HEK293 (cell line): ENCODE results near the gene PRKCD.
A peak's percentile ranks its signal among the peaks of the same experiment; 100 is the strongest.

Experiments
- CTCF ChIA-PET: fragments of 350-600 bp; formaldehyde crosslinking; extraction: SDS; loops from one replicate; lab custom pipeline; 2021; ENCODE audit warnings: antibody characterized with exemption; lab: Yijun Ruan, JAX
- POLR2A ChIA-PET: fragments of 300-600 bp; formaldehyde crosslinking; extraction: SDS; loops from one replicate; lab custom pipeline; 2020; ENCODE audit warnings: antibody characterized with exemption, inconsistent platforms; lab: Yijun Ruan, JAX
- H3K27ac ChIP-seq: fragments of 200-500 bp; sonication (Bioruptor generic); 2 replicates; pipeline ENCODE4 v1.5.1; 2014; ENCODE audit warnings: low read depth, low read length, control low read depth, inconsistent platforms; ENCODE audit errors: extremely low read depth
- H3K36me3 ChIP-seq, 2 experiments: fragments of 200-500 bp in 1 of 2; sonication (Bioruptor generic) in 1 of 2; 1 replicate in 1 of 2; 2 replicates in 1 of 2; pipeline ENCODE4 v1.5.1; 2014 to 2017; ENCODE audit warnings: inconsistent platforms in 2 of 2, low read length in 2 of 2; ENCODE audit not compliant: control insufficient read depth in 2 of 2, insufficient read depth in 1 of 2
- H3K4me1 ChIP-seq: fragments of 200-500 bp; sonication (Bioruptor generic); 2 replicates; pipeline ENCODE4 v1.5.1; 2014; ENCODE audit warnings: mild to moderate bottlenecking, low read length, inconsistent platforms; ENCODE audit not compliant: control insufficient read depth, insufficient read depth
- H3K4me3 ChIP-seq: 2 replicates; pipeline ENCODE4 v1.5.1; 2011; ENCODE audit warnings: low read depth, mild to moderate bottlenecking, control low read depth, low read length, moderate library complexity
- H3K9me3 ChIP-seq: fragments of 200-500 bp; sonication (Bioruptor generic); 2 replicates; pipeline ENCODE4 v1.5.1; 2014; ENCODE audit warnings: low read depth, low read length, inconsistent platforms; ENCODE audit not compliant: control insufficient read depth, insufficient read depth
- CTCF ChIP-seq: fragments of 450-650 bp; formaldehyde crosslinking; IDR thresholded peaks from 2 replicates; pipeline ENCODE4 v1.5.1; 2016; ENCODE audit warnings: missing biosample characterization, missing genetic modification characterization
- EGR2 ChIP-seq: fragments of 450-650 bp; formaldehyde crosslinking; IDR thresholded peaks from 2 replicates; pipeline ENCODE4 v1.5.1; 2016; ENCODE audit warnings: low read depth, missing biosample characterization, missing genetic modification characterization
- GLIS1 ChIP-seq: fragments of 450-650 bp; formaldehyde crosslinking; IDR thresholded peaks from 2 replicates; pipeline ENCODE4 v1.5.1; 2016; ENCODE audit warnings: missing biosample characterization, missing genetic modification characterization
- OSR2 ChIP-seq: fragments of 450-650 bp; formaldehyde crosslinking; IDR thresholded peaks from 2 replicates; pipeline ENCODE4 v1.5.1; 2016; ENCODE audit warnings: missing biosample characterization, missing genetic modification characterization
- RBAK ChIP-seq: fragments of 450-650 bp; formaldehyde crosslinking; IDR thresholded peaks from 2 replicates; pipeline ENCODE4 v1.5.1; 2016; ENCODE audit warnings: missing biosample characterization, missing genetic modification characterization
- ZBTB10 ChIP-seq: fragments of 450-650 bp; formaldehyde crosslinking; IDR thresholded peaks from 2 replicates; pipeline ENCODE4 v1.5.1; 2016; ENCODE audit warnings: missing biosample characterization, missing genetic modification characterization
- ZBTB17 ChIP-seq: fragments of 450-650 bp; formaldehyde crosslinking; IDR thresholded peaks from 2 replicates; pipeline ENCODE4 v1.5.1; 2016; ENCODE audit warnings: missing biosample characterization, missing genetic modification characterization
- ZNF121 ChIP-seq: fragments of 450-650 bp; formaldehyde crosslinking; IDR thresholded peaks from 2 replicates; pipeline ENCODE4 v1.5.1; 2016; ENCODE audit warnings: missing biosample characterization, missing genetic modification characterization
- ZNF174 ChIP-seq: fragments of 450-650 bp; formaldehyde crosslinking; IDR thresholded peaks from 2 replicates; pipeline ENCODE4 v1.5.0; 2017; ENCODE audit warnings: missing biosample characterization, mild to moderate bottlenecking, missing genetic modification characterization
- ZNF223 ChIP-seq: fragments of 450-650 bp; formaldehyde crosslinking; IDR thresholded peaks from 2 replicates; pipeline ENCODE4 v1.5.1; 2016; ENCODE audit warnings: missing biosample characterization, missing genetic modification characterization
- ZNF391 ChIP-seq: fragments of 450-650 bp; formaldehyde crosslinking; IDR thresholded peaks from 2 replicates; pipeline ENCODE4 v1.5.1; 2016; ENCODE audit warnings: low read depth, missing biosample characterization, missing genetic modification characterization, borderline replicate concordance
- ZNF416 ChIP-seq: fragments of 450-650 bp; formaldehyde crosslinking; IDR thresholded peaks from 2 replicates; pipeline ENCODE4 v1.5.1; 2016; ENCODE audit warnings: missing biosample characterization, missing genetic modification characterization
- ZNF488 ChIP-seq: fragments of 450-650 bp; formaldehyde crosslinking; IDR thresholded peaks from 2 replicates; pipeline ENCODE4 v1.5.1; 2016; ENCODE audit warnings: missing biosample characterization, missing genetic modification characterization
- ZNF518A ChIP-seq: fragments of 450-650 bp; formaldehyde crosslinking; conservative IDR thresholded peaks from 2 replicates; pipeline ENCODE4 v1.5.1; 2016; ENCODE audit warnings: low read depth, missing biosample characterization, missing genetic modification characterization
- ZNF560 ChIP-seq: fragments of 450-650 bp; formaldehyde crosslinking; IDR thresholded peaks from 2 replicates; pipeline ENCODE4 v1.5.1; 2017; ENCODE audit warnings: missing biosample characterization, missing genetic modification characterization, borderline replicate concordance
- ZNF626 ChIP-seq: fragments of 450-650 bp; sonication (Bioruptor Pico); formaldehyde crosslinking; IDR thresholded peaks from 2 replicates; pipeline ENCODE4 v1.5.1; 2018; ENCODE audit warnings: missing biosample characterization, missing genetic modification characterization, inconsistent platforms
- ZNF654 ChIP-seq: fragments of 450-650 bp; formaldehyde crosslinking; IDR thresholded peaks from 2 replicates; pipeline ENCODE4 v1.5.1; 2016; ENCODE audit warnings: low read depth, missing biosample characterization, missing genetic modification characterization
- ZNF76 ChIP-seq: fragments of 450-650 bp; formaldehyde crosslinking; IDR thresholded peaks from 2 replicates; pipeline ENCODE4; 2016; ENCODE audit warnings: low read depth, missing biosample characterization, missing genetic modification characterization, borderline replicate concordance
- ZSCAN30 ChIP-seq: fragments of 450-650 bp; IDR thresholded peaks from 2 replicates; pipeline ENCODE4 v1.5.1; 2018; ENCODE audit warnings: missing biosample characterization, mild to moderate bottlenecking, missing genetic modification characterization, moderate library complexity
- TF ChIP-seq, protein P1 (sequence below): fragments of 450-650 bp; IDR thresholded peaks from 2 replicates; pipeline ENCODE4 v1.5.1; 2018; ENCODE audit warnings: missing biosample characterization, mild to moderate bottlenecking, missing genetic modification characterization

The PRKCD gene

DNA sequence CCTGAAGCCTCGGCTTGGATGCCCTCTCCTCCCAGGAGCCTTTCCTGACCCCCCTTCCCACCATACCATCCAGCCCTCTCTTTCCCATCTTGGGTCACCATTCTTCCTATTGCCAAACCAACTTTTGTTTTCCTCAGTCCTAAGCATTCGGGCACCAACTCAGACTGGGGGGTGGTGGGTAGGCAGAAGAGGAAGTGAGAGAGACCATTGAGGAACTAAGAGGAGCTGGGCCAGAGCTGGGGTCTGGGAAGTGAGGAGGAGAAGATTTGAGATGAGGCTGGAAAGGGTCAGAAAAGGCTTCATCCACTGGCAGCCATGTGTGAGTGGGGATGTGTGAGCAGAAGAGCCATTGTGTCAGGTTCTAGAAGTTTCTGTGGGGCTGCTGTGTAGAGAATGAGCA, 57.1 kb downstream of the PRKCD start (continued):
- no peak for TF ChIP-seq ZBTB10 (tag by site-specific recombination)

GRCh38 chr3:53219895-53220483, 59.0 kb downstream of the PRKCD start:
- Histone ChIP-seq H3K4me1 (no peaks in the 10 kb centered on the region), H3K4me3 (no peak overlapping the region), H3K9me3 (no peaks in the 10 kb centered on the region), H3K27ac (no peak overlapping the region)
- CTCF ChIA-PET = interaction anchor here (0.6 to 1.5 kb wide), 18 partner anchors 9 to 890 kb away, joined by 3 to 7 read pairs (median 4); no protein-coding TSS in a partner anchor
- TF ChIP-seq GLIS1 (tag by site-specific recombination) = 0 out of 2 replicates have a peak, but pooled peaks have one; percentile 20
- no peak for TF ChIP-seq RBAK (tag by site-specific recombination)
- no peak for TF ChIP-seq ZNF223 (tag by site-specific recombination)
- 0 out of 2 replicates have a peak, but pooled peaks have one; percentile 11 for TF ChIP-seq ZNF76 (tag by site-specific recombination)
- TF ChIP-seq ZNF654 (tag by site-specific recombination) = peak; percentile 59
- TF ChIP-seq EGR2 (tag by site-specific recombination) = no peak
- TF ChIP-seq ZSCAN30 = 0 out of 2 replicates have a peak, but pooled peaks have one; percentile 40
- TF ChIP-seq ZNF391 (tag by site-specific recombination) = 0 out of 2 replicates have a peak, but pooled peaks have one; percentile 26
- TF ChIP-seq ZNF560 = no peak
- no peak for TF ChIP-seq ZNF174 (tag by site-specific recombination)
- TF ChIP-seq ZBTB17 = peak; percentile 54
- TF ChIP-seq, protein P1, sequence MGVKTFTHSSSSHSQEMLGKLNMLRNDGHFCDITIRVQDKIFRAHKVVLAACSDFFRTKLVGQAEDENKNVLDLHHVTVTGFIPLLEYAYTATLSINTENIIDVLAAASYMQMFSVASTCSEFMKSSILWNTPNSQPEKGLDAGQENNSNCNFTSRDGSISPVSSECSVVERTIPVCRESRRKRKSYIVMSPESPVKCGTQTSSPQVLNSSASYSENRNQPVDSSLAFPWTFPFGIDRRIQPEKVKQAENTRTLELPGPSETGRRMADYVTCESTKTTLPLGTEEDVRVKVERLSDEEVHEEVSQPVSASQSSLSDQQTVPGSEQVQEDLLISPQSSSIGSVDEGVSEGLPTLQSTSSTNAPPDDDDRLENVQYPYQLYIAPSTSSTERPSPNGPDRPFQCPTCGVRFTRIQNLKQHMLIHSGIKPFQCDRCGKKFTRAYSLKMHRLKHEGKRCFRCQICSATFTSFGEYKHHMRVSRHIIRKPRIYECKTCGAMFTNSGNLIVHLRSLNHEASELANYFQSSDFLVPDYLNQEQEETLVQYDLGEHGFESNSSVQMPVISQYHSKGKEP = peak; percentile 24; the same call in 1 of the 2 replicates
- peak; percentile 79 for TF ChIP-seq CTCF (tag by site-specific recombination)
- TF ChIP-seq, all 188 proteins: peak for 8
- POLR2A ChIA-PET = no interaction called here
- H3K36me3 ChIP-seq = peaks cover 0 to 31% of the 10 kb centered on the region in 2 experiments; a peak in 1 of 3 replicates

- H3K27ac ChIP-seq = no peak overlapping the region
- CTCF ChIA-PET = no interaction called here
These were observed 60.3 kb downstream of the PRKCD start for GRCh38 chr3:53221345-53221744.

More at GRCh38 chr3:53221345-53221744, 60.3 kb downstream of the PRKCD start:
- POLR2A ChIA-PET = no interaction called here
- Histone ChIP-seq H3K36me3 (peaks cover 0 to 45% of the 10 kb centered on the region in 2 experiments; a peak in 1 of 3 replicates), H3K4me1 (no peaks in the 10 kb centered on the region), H3K9me3 (no peaks in the 10 kb centered on the region), H3K4me3 (no peak overlapping the region)
- TF ChIP-seq ZNF488 (tag by site-specific recombination) = no peak
- peak; percentile 43; the same call in 1 of the 2 replicates for TF ChIP-seq ZNF121 (tag by site-specific recombination)
- no peak for TF ChIP-seq GLIS1 (tag by site-specific recombination)
- no peak for TF ChIP-seq ZNF518A (tag by site-specific recombination)
- no peak for TF ChIP-seq ZNF626 (tag by site-specific recombination)
- TF ChIP-seq OSR2 (tag by site-specific recombination) = no peak
- no peak for TF ChIP-seq ZNF416 (tag by site-specific recombination)
